Measurements from ENCODE around the gene DNLZ. TPM values are rescaled to one million over a fixed set of nuclear protein-coding genes. Genes with fewer than 3 reads are reported as not detected.

Gene DNLZ
- total RNA-seq, 1 experiment from 2014 or later: 26.5 TPM

DNA sequence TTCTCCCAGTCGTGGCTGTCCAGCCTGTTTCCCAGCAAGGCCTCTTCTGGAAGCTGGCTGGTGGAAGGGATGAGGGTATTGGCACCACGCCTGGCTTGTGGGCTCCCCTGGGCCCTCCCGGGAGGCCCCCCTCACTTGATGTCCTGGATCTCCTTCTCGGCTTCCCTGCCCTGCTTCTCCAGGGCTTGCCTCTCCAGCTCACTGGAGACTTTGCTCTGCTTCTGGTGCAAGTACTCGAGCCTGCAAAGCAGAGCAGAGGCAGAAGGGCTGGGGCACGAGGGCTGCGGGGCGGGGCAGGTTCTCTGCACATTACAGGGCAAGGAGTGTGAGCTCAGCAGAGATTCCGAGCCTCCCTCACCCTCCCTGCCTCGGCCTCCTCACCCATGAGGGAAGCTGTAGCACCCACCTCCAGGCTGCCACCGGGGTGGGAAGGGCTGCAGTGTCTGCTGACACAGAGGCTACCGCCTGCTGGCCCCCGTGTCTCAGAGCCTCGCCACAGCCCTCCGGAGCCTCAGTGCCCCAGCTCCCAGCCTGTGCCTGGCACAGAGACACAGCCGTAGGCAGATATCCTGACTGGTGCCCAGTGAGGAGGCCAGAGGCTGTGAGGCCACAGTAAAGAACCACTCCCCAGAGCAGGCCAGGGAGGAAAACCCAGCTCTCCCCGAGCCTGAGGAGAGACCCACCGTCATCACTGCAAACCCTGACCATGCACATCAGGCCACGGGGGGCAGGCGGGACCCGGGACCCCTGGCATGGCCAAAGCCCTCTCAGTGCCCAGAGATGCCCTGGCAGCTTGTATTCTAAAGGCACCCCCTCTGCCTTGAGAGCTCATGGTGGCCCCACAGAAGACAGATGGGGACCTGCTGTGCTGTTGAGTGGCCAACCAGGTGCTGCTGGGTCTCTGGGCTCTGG, 29.2 kb upstream of the DNLZ start:
- no peaks in the 10 kb centered on the region for H3K9me3 ChIP-seq (ENCODE audit: control insufficient read depth, insufficient read depth, low read depth, low read length)
- H3K4me3 ChIP-seq (ENCODE audit: low read depth in 2 of 2, low read length in 2 of 2): no peak overlapping the region
- no peaks in the 10 kb centered on the region for H3K4me1 ChIP-seq (ENCODE audit: control insufficient read depth, insufficient read depth, low read length)
- CTCF ChIA-PET: no interaction called here
- BruUV-seq (replicated peaks): no TSS peak
- intact Hi-C loops (cut with micrococcal nuclease; ENCODE audit: unreplicated experiment) (no loop called here), in situ Hi-C loops (cut with HindIII; ENCODE audit: low pct_unique_long_range_greater_than_20kb, low sequenced_read_pairs) (no loop called here)
- DNase-seq (ENCODE audit: low read depth, low spot score) (no peak), ATAC-seq (no peak; the same call in 1 of the 2 replicates)
- TF ChIP-seq, protein P1, sequence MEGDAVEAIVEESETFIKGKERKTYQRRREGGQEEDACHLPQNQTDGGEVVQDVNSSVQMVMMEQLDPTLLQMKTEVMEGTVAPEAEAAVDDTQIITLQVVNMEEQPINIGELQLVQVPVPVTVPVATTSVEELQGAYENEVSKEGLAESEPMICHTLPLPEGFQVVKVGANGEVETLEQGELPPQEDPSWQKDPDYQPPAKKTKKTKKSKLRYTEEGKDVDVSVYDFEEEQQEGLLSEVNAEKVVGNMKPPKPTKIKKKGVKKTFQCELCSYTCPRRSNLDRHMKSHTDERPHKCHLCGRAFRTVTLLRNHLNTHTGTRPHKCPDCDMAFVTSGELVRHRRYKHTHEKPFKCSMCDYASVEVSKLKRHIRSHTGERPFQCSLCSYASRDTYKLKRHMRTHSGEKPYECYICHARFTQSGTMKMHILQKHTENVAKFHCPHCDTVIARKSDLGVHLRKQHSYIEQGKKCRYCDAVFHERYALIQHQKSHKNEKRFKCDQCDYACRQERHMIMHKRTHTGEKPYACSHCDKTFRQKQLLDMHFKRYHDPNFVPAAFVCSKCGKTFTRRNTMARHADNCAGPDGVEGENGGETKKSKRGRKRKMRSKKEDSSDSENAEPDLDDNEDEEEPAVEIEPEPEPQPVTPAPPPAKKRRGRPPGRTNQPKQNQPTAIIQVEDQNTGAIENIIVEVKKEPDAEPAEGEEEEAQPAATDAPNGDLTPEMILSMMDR (IDR thresholded peaks at IDR 0.05): no peak
- no peak for TF ChIP-seq POLR2AphosphoS5 (IDR thresholded peaks at IDR 0.05; ENCODE audit: low read depth, low read length)
- TF ChIP-seq, protein P2, sequence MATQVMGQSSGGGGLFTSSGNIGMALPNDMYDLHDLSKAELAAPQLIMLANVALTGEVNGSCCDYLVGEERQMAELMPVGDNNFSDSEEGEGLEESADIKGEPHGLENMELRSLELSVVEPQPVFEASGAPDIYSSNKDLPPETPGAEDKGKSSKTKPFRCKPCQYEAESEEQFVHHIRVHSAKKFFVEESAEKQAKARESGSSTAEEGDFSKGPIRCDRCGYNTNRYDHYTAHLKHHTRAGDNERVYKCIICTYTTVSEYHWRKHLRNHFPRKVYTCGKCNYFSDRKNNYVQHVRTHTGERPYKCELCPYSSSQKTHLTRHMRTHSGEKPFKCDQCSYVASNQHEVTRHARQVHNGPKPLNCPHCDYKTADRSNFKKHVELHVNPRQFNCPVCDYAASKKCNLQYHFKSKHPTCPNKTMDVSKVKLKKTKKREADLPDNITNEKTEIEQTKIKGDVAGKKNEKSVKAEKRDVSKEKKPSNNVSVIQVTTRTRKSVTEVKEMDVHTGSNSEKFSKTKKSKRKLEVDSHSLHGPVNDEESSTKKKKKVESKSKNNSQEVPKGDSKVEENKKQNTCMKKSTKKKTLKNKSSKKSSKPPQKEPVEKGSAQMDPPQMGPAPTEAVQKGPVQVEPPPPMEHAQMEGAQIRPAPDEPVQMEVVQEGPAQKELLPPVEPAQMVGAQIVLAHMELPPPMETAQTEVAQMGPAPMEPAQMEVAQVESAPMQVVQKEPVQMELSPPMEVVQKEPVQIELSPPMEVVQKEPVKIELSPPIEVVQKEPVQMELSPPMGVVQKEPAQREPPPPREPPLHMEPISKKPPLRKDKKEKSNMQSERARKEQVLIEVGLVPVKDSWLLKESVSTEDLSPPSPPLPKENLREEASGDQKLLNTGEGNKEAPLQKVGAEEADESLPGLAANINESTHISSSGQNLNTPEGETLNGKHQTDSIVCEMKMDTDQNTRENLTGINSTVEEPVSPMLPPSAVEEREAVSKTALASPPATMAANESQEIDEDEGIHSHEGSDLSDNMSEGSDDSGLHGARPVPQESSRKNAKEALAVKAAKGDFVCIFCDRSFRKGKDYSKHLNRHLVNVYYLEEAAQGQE (IDR thresholded peaks at IDR 0.05; ENCODE audit: insufficient read depth in 1 of 2, low read depth in 2 of 2, low read length in 1 of 2): no peak
- TF ChIP-seq SIN3A (IDR thresholded peaks at IDR 0.05; ENCODE audit: borderline replicate concordance, insufficient read depth, low read depth, low read length): no peak
- no peak for TF ChIP-seq TCF7L2 (IDR thresholded peaks at IDR 0.05; ENCODE audit: low read depth, low read length)
- no peaks in the 10 kb centered on the region; the same call in 1 of the 2 replicates for H3K36me3 ChIP-seq (ENCODE audit: control insufficient read depth, insufficient read depth, low read length)
- H3K27me3 ChIP-seq (ENCODE audit: control insufficient read depth, insufficient read depth, low read length): no peaks in the 10 kb centered on the region
- POLR2A ChIA-PET: no interaction called here
- no peak overlapping the region for H3K27ac ChIP-seq (ENCODE audit: low read length)

GRCh38 chr9:136391737-136392537, 28.4 kb upstream of the DNLZ start:
- in situ Hi-C loops (cut with HindIII; ENCODE audit: low pct_unique_long_range_greater_than_20kb, low sequenced_read_pairs) (no loop called here), intact Hi-C loops (cut with micrococcal nuclease; ENCODE audit: unreplicated experiment) (no loop called here)
- no peak overlapping the region for H3K4me3 ChIP-seq (ENCODE audit: low read depth in 2 of 2, low read length in 2 of 2)
- ATAC-seq (no peak), DNase-seq (ENCODE audit: low read depth, low spot score) (no peak)
- no peak overlapping the region for H3K27ac ChIP-seq (ENCODE audit: low read length)
- H3K27me3 ChIP-seq (ENCODE audit: control insufficient read depth, insufficient read depth, low read length): no peaks in the 10 kb centered on the region
- ChIA-PET CTCF (no interaction called here), POLR2A (no interaction called here)
- H3K36me3 ChIP-seq (ENCODE audit: control insufficient read depth, insufficient read depth, low read length): no peaks in the 10 kb centered on the region; the same call in 1 of the 2 replicates
- H3K4me1 ChIP-seq (ENCODE audit: control insufficient read depth, insufficient read depth, low read length): no peaks in the 10 kb centered on the region
- no TSS peak for BruUV-seq (replicated peaks)
- H3K9me3 ChIP-seq (ENCODE audit: control insufficient read depth, insufficient read depth, low read depth, low read length): no peaks in the 10 kb centered on the region
- TF ChIP-seq, protein P1 (IDR thresholded peaks at IDR 0.05): no peak
- TF ChIP-seq TCF7L2 (IDR thresholded peaks at IDR 0.05; ENCODE audit: low read depth, low read length): no peak
- TF ChIP-seq SIN3A (IDR thresholded peaks at IDR 0.05; ENCODE audit: borderline replicate concordance, insufficient read depth, low read depth, low read length): no peak
- no peak for TF ChIP-seq POLR2AphosphoS5 (IDR thresholded peaks at IDR 0.05; ENCODE audit: low read depth, low read length)
- TF ChIP-seq, protein P2 (IDR thresholded peaks at IDR 0.05; ENCODE audit: insufficient read depth in 1 of 2, low read depth in 2 of 2, low read length in 1 of 2): no peak
